PC-3 (cell line): ENCODE results near the gene MTMR2. TPM values are rescaled to one million over a fixed set of nuclear protein-coding genes. Genes with fewer than 3 reads are reported as not detected.

Source experiments
- ATAC-seq: fragments of 200-7000 bp; cut with Tn5 transposase; 2 replicates; pipeline ENCODE4 v1.9.1; 2020; ENCODE audit warnings: mild to moderate bottlenecking, moderate library complexity
- BruUV-seq: library from RNA; stranded (reverse); fragments of 400-500 nt; replicated peaks from 2 replicates; lab custom pipeline; 2021; lab: Mats Ljungman, UMichigan
- CTCF ChIA-PET: fragments of 300-600 bp; sonication (Branson Sonifier 250); formaldehyde crosslinking; loops from one replicate; lab custom pipeline; 2022; ENCODE audit warnings: antibody characterized with exemption; lab: Charles Lee
- POLR2A ChIA-PET: fragments of 300-600 bp; sonication (Branson Sonifier 250); formaldehyde crosslinking; loops from one replicate; lab custom pipeline; 2022; ENCODE audit warnings: antibody characterized with exemption; ENCODE audit not compliant: unreplicated experiment; lab: Charles Lee
- DNase-seq: peaks from one replicate; pipeline ENCODE4 v3.0.0-alpha.2; 2015
- H2AFZ ChIP-seq: fragments of 300-600 bp; sonication (generic); 2 replicates; pipeline ENCODE4 v1.6.0; 2016; ENCODE audit warnings: antibody characterized with exemption, low read length
- H3F3A ChIP-seq: fragments of 300-600 bp; sonication (generic); one replicate; pipeline ENCODE4 v1.6.0; 2017; ENCODE audit warnings: antibody characterized with exemption, low read length, control low read depth, mild to moderate bottlenecking; ENCODE audit not compliant: unreplicated experiment
- H3K27ac ChIP-seq: fragments of 300-600 bp; sonication (generic); 2 replicates; pipeline ENCODE4 v1.5.1; 2016; ENCODE audit warnings: mild to moderate bottlenecking, low read length
- H3K27me3 ChIP-seq: fragments of 300-600 bp; sonication (generic); 2 replicates; pipeline ENCODE4 v1.6.1; 2016; ENCODE audit warnings: low read length, mixed read lengths
- H3K36me3 ChIP-seq: fragments of 300-600 bp; sonication (generic); 2 replicates; pipeline ENCODE4 v1.6.1; 2016; ENCODE audit warnings: low read depth, mixed run types, low read length, mixed read lengths
- H3K4me1 ChIP-seq: fragments of 300-600 bp; sonication (generic); 2 replicates; pipeline ENCODE4 v1.5.1; 2016; ENCODE audit warnings: low read length; ENCODE audit not compliant: insufficient read depth
- H3K4me2 ChIP-seq: fragments of 300-600 bp; sonication (generic); 2 replicates; pipeline ENCODE4 v1.6.0; 2016; ENCODE audit warnings: low read length
- H3K4me3 ChIP-seq: fragments of 300-600 bp; sonication (generic); 2 replicates; pipeline ENCODE4 v1.5.1; 2016; ENCODE audit warnings: mild to moderate bottlenecking, low read length, mixed read lengths
- H3K79me2 ChIP-seq: fragments of 300-600 bp; sonication (generic); 2 replicates; pipeline ENCODE4 v1.6.1; 2017; ENCODE audit warnings: low read length, mixed read lengths
- H3K9ac ChIP-seq: fragments of 300-600 bp; sonication (generic); 2 replicates; pipeline ENCODE4 v1.6.0; 2016; ENCODE audit warnings: mild to moderate bottlenecking, low read length
- H3K9me2 ChIP-seq: fragments of 300-600 bp; sonication (generic); replicated peaks from 2 replicates; pipeline ENCODE4 v1.6.1; 2016; ENCODE audit warnings: mixed run types, low read length, mixed read lengths
- H3K9me3 ChIP-seq: fragments of 300-600 bp; sonication (generic); 2 replicates; pipeline ENCODE4 v1.6.1; 2016; ENCODE audit warnings: low read length, mixed read lengths
- H4K20me1 ChIP-seq: fragments of 300-600 bp; sonication (generic); 2 replicates; pipeline ENCODE4 v1.6.1; 2016; ENCODE audit warnings: low read length, mixed read lengths
- CTCF ChIP-seq: fragments of 300-600 bp; sonication (generic); conservative IDR thresholded peaks from 2 replicates; pipeline ENCODE4 v1.5.1; 2017; ENCODE audit warnings: antibody characterized with exemption, low read depth, mild to moderate bottlenecking, low read length
- EZH2 ChIP-seq: fragments of 300-600 bp; sonication (generic); IDR thresholded peaks from one replicate; pipeline ENCODE4 v1.6.1; 2017; ENCODE audit warnings: antibody characterized with exemption, mild to moderate bottlenecking, low read length; ENCODE audit not compliant: unreplicated experiment
- EZH2phosphoT487 ChIP-seq: fragments of 300-600 bp; sonication (generic); IDR thresholded peaks from 2 replicates; pipeline ENCODE4 v1.6.1; 2018; ENCODE audit warnings: mild to moderate bottlenecking, antibody characterized with exemption, low read length, borderline replicate concordance
- intact Hi-C: fragments of 100-400 bp; cut with micrococcal nuclease; formaldehyde crosslinking; loops from 2 replicates; pipeline ENCODE4 v1.9.0; 2023
- total RNA-seq: library from RNA; depleted of rRNA; stranded (reverse); fragments of >200 nt; gene quantifications from 2 replicates; pipeline ENCODE4 v1.2.3, GENCODE V29; 2014

The MTMR2 gene
- total RNA-seq, 1 experiment from 2014 or later = 31.7 TPM

DNA sequence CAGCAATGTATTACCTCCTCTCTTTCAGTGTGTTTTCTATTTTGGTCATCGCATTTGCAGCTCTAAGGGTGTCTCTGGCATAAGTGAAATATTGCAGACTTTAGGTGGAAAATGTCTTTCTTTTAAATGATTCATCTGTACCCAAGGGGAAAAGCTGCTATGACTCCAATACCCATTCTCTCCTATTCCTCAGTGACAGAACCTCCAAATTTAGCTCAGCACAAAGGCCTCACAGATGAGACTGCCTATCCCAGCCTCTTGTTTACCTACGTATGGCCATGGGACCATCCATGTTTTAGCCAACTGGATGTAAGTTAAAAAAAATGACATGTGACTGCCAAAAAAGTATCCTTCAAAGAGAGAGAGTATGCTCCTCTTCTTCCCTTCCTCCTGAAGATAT, 7.9 kb downstream of the MTMR2 start:
- H2AFZ ChIP-seq = no peak overlapping the region
- ChIA-PET POLR2A (no interaction called here), CTCF (no interaction called here)
- no TSS peak for BruUV-seq
- DNase-seq (no peak), ATAC-seq (no peak)
- H3F3A ChIP-seq = no peaks in the 10 kb centered on the region
- no peaks in the 10 kb centered on the region for H3K36me3 ChIP-seq
- H3K4me3 ChIP-seq = no peak overlapping the region
- H3K9me3 ChIP-seq = no peaks in the 10 kb centered on the region
- intact Hi-C loops = no loop called here
- no peak for TF ChIP-seq EZH2
- no peak for TF ChIP-seq EZH2phosphoT487
- no peak for TF ChIP-seq CTCF
- H3K4me1 ChIP-seq = peaks cover 33% of the 10 kb centered on the region
- no peak overlapping the region for H3K9ac ChIP-seq
- 0 out of 2 replicates have a peak, but pooled peaks cover 6% of the 10 kb centered on the region for H4K20me1 ChIP-seq
- no peaks in the 10 kb centered on the region for H3K9me2 ChIP-seq
- no peaks in the 10 kb centered on the region for H3K27me3 ChIP-seq
- H3K27ac ChIP-seq = no peak overlapping the region
- no peak overlapping the region for H3K4me2 ChIP-seq
- H3K79me2 ChIP-seq = peaks cover 91% of the 10 kb centered on the region

GRCh38 chr11:95915051-95915450, 8.9 kb downstream of the MTMR2 start:
- H3K4me2 ChIP-seq = no peak overlapping the region

DNA sequence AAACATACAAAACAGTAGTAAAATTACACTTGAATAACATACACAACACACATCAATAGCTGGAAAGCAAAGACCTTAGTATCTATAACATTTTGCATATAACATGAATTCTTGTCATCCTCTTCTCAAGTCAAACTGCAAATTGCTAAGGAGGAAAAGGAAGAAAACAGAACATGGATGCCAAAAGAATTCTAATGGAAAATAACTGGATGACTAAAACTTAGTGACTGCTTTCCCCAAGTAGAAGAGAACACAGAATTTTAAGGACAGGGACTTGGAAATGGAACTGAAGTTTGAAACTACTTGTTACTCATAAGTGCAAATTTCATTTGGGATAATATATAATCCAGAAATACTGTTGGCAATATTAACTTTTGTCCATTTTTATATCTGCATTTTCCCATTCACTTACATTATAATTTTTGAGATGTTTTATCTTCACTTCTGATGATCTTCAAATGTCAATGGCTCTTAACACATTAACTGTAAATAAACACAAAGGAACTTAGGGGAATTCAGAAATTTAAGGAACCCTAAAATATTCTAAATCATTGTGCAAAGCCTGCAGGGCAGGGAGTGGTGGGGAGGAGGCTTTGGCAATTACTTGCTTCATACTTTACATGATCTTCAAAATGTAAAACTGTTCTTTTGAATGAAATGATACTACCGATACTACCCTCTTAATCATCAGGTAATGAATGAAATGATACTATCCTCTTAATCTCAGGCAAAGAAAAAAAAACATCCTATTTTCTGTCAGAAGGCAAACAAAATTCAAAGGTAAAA, 9.9 kb downstream of the MTMR2 start:
- no peak overlapping the region for H3K9ac ChIP-seq
- H3K27me3 ChIP-seq = no peaks in the 10 kb centered on the region
- peaks cover 88% of the 10 kb centered on the region for H3K79me2 ChIP-seq
- no peak overlapping the region for H3K27ac ChIP-seq
- no peaks in the 10 kb centered on the region for H3K9me3 ChIP-seq
- no peaks in the 10 kb centered on the region for H3F3A ChIP-seq
- no peaks in the 10 kb centered on the region for H3K9me2 ChIP-seq
- ChIA-PET POLR2A (no interaction called here), CTCF (no interaction called here)
- H3K4me3 ChIP-seq = no peak overlapping the region
- intact Hi-C loops = no loop called here
- peaks cover 29% of the 10 kb centered on the region for H3K4me1 ChIP-seq
- DNase-seq (no peak), ATAC-seq (no peak)
- H2AFZ ChIP-seq = no peak overlapping the region
- H4K20me1 ChIP-seq = 0 out of 2 replicates have a peak, but pooled peaks cover 6% of the 10 kb centered on the region
- no TSS peak for BruUV-seq
- no peak for TF ChIP-seq CTCF
- no peak for TF ChIP-seq EZH2phosphoT487
- TF ChIP-seq EZH2 = no peak
- no peaks in the 10 kb centered on the region for H3K36me3 ChIP-seq
- no peak overlapping the region for H3K4me2 ChIP-seq

More at GRCh38 chr11:95915051-95915450, 8.9 kb downstream of the MTMR2 start:
- POLR2A ChIA-PET = no interaction called here
- H2AFZ ChIP-seq = no peak overlapping the region
- H3K79me2 ChIP-seq = peaks cover 88% of the 10 kb centered on the region
- no peaks in the 10 kb centered on the region for H3K9me2 ChIP-seq
- H3F3A ChIP-seq = no peaks in the 10 kb centered on the region
- no TSS peak for BruUV-seq
- no peak overlapping the region for H3K4me3 ChIP-seq
- H3K36me3 ChIP-seq = no peaks in the 10 kb centered on the region
- H3K4me1 ChIP-seq = peaks cover 29% of the 10 kb centered on the region
- 0 out of 2 replicates have a peak, but pooled peaks cover 6% of the 10 kb centered on the region for H4K20me1 ChIP-seq
- intact Hi-C loops = no loop called here
- ATAC-seq = no peak
- TF ChIP-seq EZH2 = no peak
- H3K9me3 ChIP-seq = no peaks in the 10 kb centered on the region
- no peak overlapping the region for H3K27ac ChIP-seq
- no peak for DNase-seq
- H3K9ac ChIP-seq = no peak overlapping the region
- H3K27me3 ChIP-seq = no peaks in the 10 kb centered on the region
- CTCF ChIA-PET = no interaction called here
